IMR-90 (cell line): ENCODE results near the gene USP40. TPM values are rescaled to one million over a fixed set of nuclear protein-coding genes. Genes with fewer than 3 reads are reported as not detected.

Source experiments
- ATAC-seq: fragments of 200-7000 bp; cut with Tn5 transposase; 2 replicates; pipeline ENCODE4 v1.9.1; 2020; ENCODE audit warnings: low read depth, mild to moderate bottlenecking, moderate library complexity
- BruUV-seq: library from RNA; stranded (reverse); fragments of 400-500 nt; replicated peaks from 2 replicates; lab custom pipeline; 2021; lab: Mats Ljungman, UMichigan
- CTCF ChIA-PET: fragments of 300-600 bp; formaldehyde crosslinking; extraction: SDS; loops from one replicate; lab custom pipeline; 2021; ENCODE audit warnings: antibody characterized with exemption; lab: Yijun Ruan, JAX
- POLR2A ChIA-PET: fragments of 300-600 bp; sonication (Branson Sonifier 250); formaldehyde crosslinking; loops from one replicate; lab custom pipeline; 2022; ENCODE audit warnings: antibody characterized with exemption; ENCODE audit not compliant: unreplicated experiment; lab: Charles Lee
- DNase-seq: peaks from one replicate; pipeline ENCODE4 v3.0.0; 2013
- H2AFZ ChIP-seq: replicated peaks from 2 replicates; pipeline ENCODE3; 2013; ENCODE audit warnings: low read length, mild to moderate bottlenecking; ENCODE audit not compliant: poor library complexity
- H2AK5ac ChIP-seq: 2 replicates; pipeline ENCODE4 v1.6.1; 2013; ENCODE audit warnings: low read depth, low read length, inconsistent platforms
- H2AK9ac ChIP-seq: replicated peaks from 2 replicates; pipeline ENCODE3; 2013; ENCODE audit warnings: mild to moderate bottlenecking, low read depth, low read length, moderate library complexity; ENCODE audit not compliant: poor library complexity
- H2BK120ac ChIP-seq: 2 replicates; pipeline ENCODE4 v1.6.1; 2013; ENCODE audit warnings: low read depth, low read length, inconsistent platforms
- H2BK15ac ChIP-seq: 3 replicates; pipeline ENCODE4 v1.6.1; 2013; ENCODE audit warnings: low read depth, low read length, inconsistent platforms
- H2BK20ac ChIP-seq: 2 replicates; pipeline ENCODE4 v1.6.1; 2013; ENCODE audit warnings: low read depth, mild to moderate bottlenecking, inconsistent platforms, low read length, moderate library complexity
- H2BK5ac ChIP-seq: 2 replicates; pipeline ENCODE4 v1.6.1; 2013; ENCODE audit warnings: mild to moderate bottlenecking, low read depth, low read length, inconsistent platforms; ENCODE audit not compliant: poor library complexity, severe bottlenecking
- H3K14ac ChIP-seq: replicated peaks from 2 replicates; pipeline ENCODE4 v1.6.1; 2013; ENCODE audit warnings: low read depth, low read length, inconsistent platforms
- H3K18ac ChIP-seq: 2 replicates; pipeline ENCODE4 v1.6.1; 2013; ENCODE audit warnings: low read depth, low read length, control low read depth
- H3K23ac ChIP-seq: 2 replicates; pipeline ENCODE4 v1.6.1; 2013; ENCODE audit warnings: low read depth, low read length, inconsistent platforms
- H3K27ac ChIP-seq: 2 replicates; pipeline ENCODE4 v1.5.1; 2013; ENCODE audit warnings: mild to moderate bottlenecking, control low read depth, low read length; ENCODE audit not compliant: insufficient read depth
- H3K27me3 ChIP-seq: 2 replicates; pipeline ENCODE4 v1.6.1; 2013; ENCODE audit warnings: low read length; ENCODE audit not compliant: control insufficient read depth, insufficient read depth
- H3K36me3 ChIP-seq: 2 replicates; pipeline ENCODE4 v1.6.1; 2013; ENCODE audit warnings: low read length, mixed read lengths; ENCODE audit not compliant: control insufficient read depth, insufficient read depth
- H3K4ac ChIP-seq: 2 replicates; pipeline ENCODE4 v1.6.1; 2013; ENCODE audit warnings: low read depth, low read length, inconsistent platforms
- H3K4me1 ChIP-seq: 2 replicates; pipeline ENCODE4 v1.6.1; 2013; ENCODE audit warnings: low read length, mixed read lengths; ENCODE audit not compliant: control insufficient read depth, insufficient read depth
- H3K4me2 ChIP-seq: 2 replicates; pipeline ENCODE4 v1.6.1; 2013; ENCODE audit warnings: low read depth, mild to moderate bottlenecking, control low read depth, low read length, moderate library complexity
- H3K4me3 ChIP-seq: 2 replicates; pipeline ENCODE4 v1.5.1; 2013; ENCODE audit warnings: low read depth, mild to moderate bottlenecking, control low read depth, low read length, moderate library complexity; ENCODE audit not compliant: insufficient read depth
- H3K56ac ChIP-seq: 2 replicates; pipeline ENCODE4 v1.6.1; 2013; ENCODE audit warnings: low read length, inconsistent platforms; ENCODE audit not compliant: insufficient read depth; ENCODE audit errors: extremely low read depth
- H3K79me1 ChIP-seq, 2 experiments: 2 replicates each; pipeline ENCODE4 v1.6.1; 2013; ENCODE audit warnings: low read length in 2 of 2, inconsistent platforms in 1 of 2, low read depth in 1 of 2
- H3K9ac ChIP-seq: 2 replicates; pipeline ENCODE4 v1.6.1; 2013; ENCODE audit warnings: low read depth, low read length, control low read depth
- H3K9me1 ChIP-seq: 2 replicates; pipeline ENCODE4 v1.6.1; 2013; ENCODE audit warnings: low read length, inconsistent platforms; ENCODE audit not compliant: insufficient read depth
- H3K9me3 ChIP-seq: 2 replicates; pipeline ENCODE4 v1.6.1; 2013; ENCODE audit warnings: low read length; ENCODE audit not compliant: control insufficient read depth, insufficient read depth
- H4K20me1 ChIP-seq: 2 replicates; pipeline ENCODE4 v1.6.1; 2013; ENCODE audit warnings: low read length, inconsistent platforms; ENCODE audit not compliant: insufficient read depth
- H4K5ac ChIP-seq: 2 replicates; pipeline ENCODE4 v1.6.1; 2013; ENCODE audit warnings: mild to moderate bottlenecking, low read depth, low read length, control low read depth
- H4K8ac ChIP-seq, 2 experiments: 2 replicates each; pipeline ENCODE4 v1.6.1; 2013; ENCODE audit warnings: low read depth in 2 of 2, low read length in 2 of 2, control low read depth in 1 of 2, inconsistent platforms in 1 of 2
- H4K91ac ChIP-seq: 2 replicates; pipeline ENCODE4 v1.6.1; 2013; ENCODE audit warnings: low read depth, low read length, inconsistent platforms; ENCODE audit not compliant: insufficient read depth
- BHLHE40 ChIP-seq: fragments of 150-350 bp; IDR thresholded peaks from 2 replicates; pipeline ENCODE4 v1.6.1; 2016; ENCODE audit warnings: mild to moderate bottlenecking, low read depth, low read length
- CEBPB ChIP-seq: IDR thresholded peaks from 2 replicates; pipeline ENCODE4 v1.6.1; 2012; ENCODE audit warnings: low read depth, low read length, improper control_type of control experiment
- CHD1 ChIP-seq: IDR thresholded peaks from 2 replicates; pipeline ENCODE4 v1.6.1; 2012; ENCODE audit warnings: low read depth, low read length, improper control_type of control experiment
- CTCF ChIP-seq: conservative IDR thresholded peaks from 2 replicates; pipeline ENCODE4 v1.5.1; 2012; ENCODE audit warnings: mild to moderate bottlenecking, low read depth, low read length, improper control_type of control experiment
- FOS ChIP-seq: fragments of 150-350 bp; IDR thresholded peaks from 2 replicates; pipeline ENCODE4 v1.6.1; 2016; ENCODE audit warnings: low read depth, low read length
- MAFK ChIP-seq: IDR thresholded peaks from 2 replicates; pipeline ENCODE4 v1.6.1; 2012; ENCODE audit warnings: low read depth, low read length, improper control_type of control experiment
- RAD21 ChIP-seq: IDR thresholded peaks from 2 replicates; pipeline ENCODE4 v1.6.1; 2012; ENCODE audit warnings: low read length, improper control_type of control experiment
- RCOR1 ChIP-seq: IDR thresholded peaks from 2 replicates; pipeline ENCODE4 v1.6.1; 2012; ENCODE audit warnings: mild to moderate bottlenecking, low read length, improper control_type of control experiment; ENCODE audit not compliant: insufficient replicate concordance
- WGBS, 2 experiments: methylation state at CpG; one replicate each; pipeline versions ENCODE4 v1.1.5 to v1.1.7; 2013; ENCODE audit warnings: missing lambda C conversion rate in 2 of 2; ENCODE audit not compliant: insufficient read length in 1 of 2; ENCODE audit errors: extremely low coverage in 2 of 2; 5-methylcytosine and 5-hydroxymethylcytosine counted together
- dilution Hi-C: fragments of 300-500 bp; cut with HindIII; formaldehyde crosslinking; loops from one replicate; pipeline ENCODE4 v1.14.3; 2018; ENCODE audit warnings: low sequenced_read_pairs; ENCODE audit not compliant: unreplicated experiment
- in situ Hi-C: fragments of 300-500 bp; cut with MboI; formaldehyde crosslinking; loops from 3 replicates; pipeline ENCODE4 v1.14.3; 2019; ENCODE audit warnings: low sequenced_read_pairs, inconsistent platforms, mixed read lengths
- intact Hi-C: fragments of 100-400 bp; cut with micrococcal nuclease; formaldehyde crosslinking; loops from 2 replicates; pipeline ENCODE4 v1.10.0; 2022
- polyA plus RNA-seq, 3 experiments: library from polyadenylated mRNA; depleted of rRNA; stranded (reverse); fragments of >200 nt; gene quantifications; 2 replicates each; pipeline ENCODE4 v1.2.3, GENCODE V29; 2012; ENCODE audit warnings: low replicate concordance in 1 of 3
- total RNA-seq: library from RNA; depleted of rRNA; stranded (reverse); fragments of >200 nt; gene quantifications from 2 replicates; pipeline ENCODE4 v1.2.3, GENCODE V29; 2012

Gene USP40
- total and polyA plus RNA-seq, 2 of the 4 experiments (the other 2 are of a cell fraction): 30.1 to 30.8 TPM

GRCh38 chr2:233491326-233491725, 75.3 kb downstream of the USP40 start:
- Histone ChIP-seq H3K9me3 (no peaks in the 10 kb centered on the region), H3K4me1 (peaks cover 16% of the 10 kb centered on the region), H4K5ac (no peak overlapping the region), H2AFZ (no peak overlapping the region), H3K27ac (no peak overlapping the region), H3K27me3 (no peaks in the 10 kb centered on the region), H3K18ac (no peak overlapping the region), H2BK120ac (no peak overlapping the region), H2BK5ac (no peak overlapping the region), H3K23ac (no peak overlapping the region), H3K4me3 (no peak overlapping the region), H3K56ac (no peak overlapping the region), H3K9ac (no peak overlapping the region), H3K36me3 (peaks cover 18% of the 10 kb centered on the region), H2AK9ac (no peak overlapping the region), H2BK15ac (no peak overlapping the region), H4K20me1 (no peaks in the 10 kb centered on the region; the same call in 1 of the 2 replicates), H3K14ac (no peak overlapping the region), H2AK5ac (no peak overlapping the region), H3K4me2 (no peak overlapping the region), H2BK20ac (no peak overlapping the region), H3K79me1 (peaks cover 0 to 3% of the 10 kb centered on the region in 2 experiments; a peak in 1 of 4 replicates), H3K9me1 (peaks cover 10% of the 10 kb centered on the region), H3K4ac (no peak overlapping the region), H4K91ac (no peak overlapping the region), H4K8ac (no peak overlapping the region)
- intact Hi-C loops (no loop called here), dilution Hi-C loops (no loop called here), in situ Hi-C loops (no loop called here)
- DNase-seq (no peak), ATAC-seq (no peak)
- ChIA-PET POLR2A (no interaction called here), CTCF (no interaction called here)
- WGBS, 2 experiments: no CpG with 5 or more reads among the region's 3 CpGs
- BruUV-seq: no TSS peak
- TF ChIP-seq CTCF (no peak), RCOR1 (no peak), FOS (no peak), CEBPB (no peak), RAD21 (no peak), BHLHE40 (no peak), MAFK (no peak), CHD1 (no peak)
